ENCODE data around the gene NWD2.
"Not testable (repeated sequence)": the region's sequence is repeated elsewhere in the genome, so short reads cannot be mapped to it uniquely, and the experiment has no call there.

NWD2 gene

GRCh38 chr4:37471093-37471492 is 226.6 kb downstream of the NWD2 start:
- DNase-seq: no peak

- peak; percentile 61 for DNase-seq
These were observed 227.4 kb downstream of the NWD2 start for GRCh38 chr4:37471971-37472370.

DNA sequence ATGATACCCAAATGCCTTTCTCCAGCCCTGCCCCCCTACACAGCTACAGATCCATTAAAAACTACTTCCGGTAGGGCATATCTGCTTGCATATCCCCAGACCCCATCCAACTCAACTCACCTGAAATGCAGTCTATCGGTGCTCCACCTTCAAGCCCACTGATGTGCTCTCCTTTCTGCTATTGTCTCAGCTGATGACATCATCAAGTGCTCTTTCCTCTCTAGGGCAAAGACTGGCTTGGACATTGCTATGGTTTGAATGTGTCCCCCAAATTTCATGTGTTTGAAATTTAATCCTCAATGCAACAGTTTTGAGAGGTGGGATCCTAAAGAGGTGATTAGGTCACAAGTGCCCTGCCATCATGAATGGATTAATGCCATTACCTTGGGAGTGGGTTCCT is 229.3 kb downstream of the NWD2 start:
- DNase-seq: no peak

DNA sequence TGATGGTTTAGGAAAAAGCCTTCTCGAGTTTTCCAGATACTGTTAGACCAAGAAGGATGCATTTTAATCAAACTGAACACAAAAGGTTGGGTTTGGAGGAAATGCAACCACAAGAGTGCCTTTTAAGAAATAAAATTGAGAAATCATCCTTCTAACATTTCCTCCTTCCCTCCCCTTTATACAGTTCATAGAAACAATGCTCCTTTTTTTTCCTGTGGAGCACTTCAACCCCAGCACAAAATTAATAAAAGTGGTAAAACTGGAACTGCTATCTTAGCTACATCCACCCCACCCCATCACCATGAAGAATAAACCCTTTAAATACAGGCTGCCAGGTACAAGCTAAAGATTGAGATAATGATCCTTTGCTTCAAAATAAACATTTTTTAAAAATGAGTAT is 230.5 kb downstream of the NWD2 start:
- DNase-seq: no peak

- DNase-seq: no peak
These were observed 231.2 kb downstream of the NWD2 start for GRCh38 chr4:37475776-37476175.

DNA sequence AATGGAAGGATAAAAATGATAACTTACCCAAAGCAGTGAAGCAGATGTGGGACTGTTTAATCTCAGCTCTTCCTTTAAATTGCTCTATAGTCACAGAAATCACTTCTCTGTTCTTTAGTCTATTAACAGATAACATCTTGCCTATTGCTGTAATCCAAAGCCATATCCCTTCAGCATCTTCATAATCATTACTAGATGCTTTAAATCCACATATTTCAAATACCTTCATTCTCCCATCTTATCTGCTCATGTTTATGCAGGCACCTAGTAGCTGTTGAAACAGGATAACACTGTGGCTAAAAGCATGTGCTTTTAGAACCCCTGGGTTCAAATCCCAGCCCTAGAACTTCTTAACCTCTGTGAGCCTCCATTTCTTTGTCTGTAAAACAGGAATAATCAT is 231.7 kb downstream of the NWD2 start:
- no peak for DNase-seq

DNA sequence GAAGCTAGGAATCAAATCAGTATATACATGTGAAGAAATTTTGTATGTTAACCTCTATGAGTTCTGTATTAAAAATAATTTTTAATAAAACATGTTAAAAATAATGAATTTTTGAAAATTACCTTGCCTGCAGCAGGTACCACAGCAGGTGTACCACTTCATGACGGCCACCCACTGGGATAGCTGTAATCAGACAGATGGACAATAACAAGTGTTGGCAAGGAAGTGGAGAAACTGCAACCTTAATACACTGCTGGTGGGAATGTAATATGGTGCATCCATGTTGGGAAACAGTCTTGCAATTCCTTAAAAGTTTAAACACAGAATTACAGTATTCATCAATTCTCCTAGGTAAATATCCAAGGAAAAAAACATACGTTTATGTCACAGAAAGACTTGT is 232.1 kb downstream of the NWD2 start:
- DNase-seq: no peak

DNA sequence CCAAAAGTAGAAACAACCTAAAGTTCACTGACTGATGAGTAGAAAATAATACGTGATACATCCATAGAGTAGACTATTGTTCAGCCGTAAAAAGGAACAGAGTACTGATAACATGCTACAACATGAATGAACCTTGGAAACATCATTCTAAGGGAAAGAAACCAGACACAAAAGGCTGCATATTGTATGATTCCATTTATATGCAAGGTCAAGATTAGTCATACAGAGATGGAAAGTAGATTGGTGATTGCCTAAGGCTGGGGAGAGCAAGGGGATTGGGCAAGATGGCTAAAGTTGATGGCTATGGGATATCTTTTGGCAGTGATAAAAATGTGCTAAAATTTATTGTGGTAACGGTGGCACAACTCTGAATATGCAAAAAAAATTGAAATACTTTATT is 232.6 kb downstream of the NWD2 start:
- DNase-seq: no peak

- DNase-seq: no peak
These were observed 233.6 kb downstream of the NWD2 start for GRCh38 chr4:37478151-37478550.

GRCh38 chr4:37480509-37480908 is 236.0 kb downstream of the NWD2 start:
- no peak for DNase-seq

DNA sequence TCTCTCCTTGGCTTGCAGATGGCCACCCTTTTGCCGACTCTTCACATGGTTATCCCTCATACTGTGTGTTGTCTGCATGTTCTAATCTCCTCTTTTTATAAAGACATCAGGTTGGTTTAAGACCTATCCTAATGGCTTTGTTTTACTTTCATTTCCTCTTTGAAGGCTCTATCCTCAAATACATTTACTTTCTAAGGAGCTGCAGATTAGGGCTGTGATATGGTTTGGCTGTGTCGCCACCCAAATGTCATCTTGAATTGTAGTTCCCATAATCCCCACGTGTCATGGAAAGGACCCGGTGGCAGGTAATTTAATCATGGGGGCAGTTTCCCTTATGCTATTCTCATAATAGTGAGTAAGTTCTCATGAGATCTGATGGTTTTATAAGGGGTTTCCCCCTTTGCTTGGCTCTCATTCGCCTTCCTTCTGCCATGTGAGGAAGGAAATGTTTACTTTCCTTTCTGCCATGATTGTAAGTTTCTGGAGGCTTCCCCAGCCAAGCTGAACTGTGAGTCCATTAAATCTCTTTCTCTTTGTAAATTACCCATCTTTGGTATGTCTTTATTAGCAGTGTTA is 237.1 kb downstream of the NWD2 start:
- DNase-seq: peak; percentile 11

GRCh38 chr4:37482236-37482913 is 237.8 kb downstream of the NWD2 start:
- DNase-seq: no peak

- DNase-seq: no peak
These were observed 239.1 kb downstream of the NWD2 start for GRCh38 chr4:37483610-37484009.

- DNase-seq: no peak
These were observed 241.6 kb downstream of the NWD2 start for GRCh38 chr4:37486166-37486565.

GRCh38 chr4:37487668-37488067 is 243.1 kb downstream of the NWD2 start:
- DNase-seq: no peak

DNA sequence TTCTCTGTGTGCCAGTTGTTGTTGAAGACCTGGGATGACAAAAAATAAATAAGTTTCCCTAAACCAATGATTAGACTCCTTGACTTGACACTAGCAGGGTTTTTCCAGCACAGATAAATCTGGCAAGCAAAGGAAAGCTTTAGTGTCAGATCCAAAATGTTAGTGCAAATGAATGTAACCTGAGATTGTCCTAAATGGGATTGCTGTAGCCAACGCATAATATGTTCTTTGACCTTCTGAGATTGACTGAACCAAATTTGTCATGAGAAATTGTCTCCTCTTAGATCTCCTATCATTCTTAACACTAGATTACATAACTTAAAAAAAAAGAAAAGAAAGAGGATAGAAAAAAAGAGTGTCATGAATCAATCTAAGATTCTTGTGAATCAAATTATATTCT is 245.2 kb downstream of the NWD2 start:
- DNase-seq: no peak

- no peak for DNase-seq
These were observed 246.1 kb downstream of the NWD2 start for GRCh38 chr4:37490391-37491347.

GRCh38 chr4:37495353-37495752 is 250.8 kb downstream of the NWD2 start:
- not testable (repeated sequence) for DNase-seq
